Left ventricle myocardium inferior (tissue), 1 donor: Measurements from ENCODE around the gene CNKSR1. TPM values are rescaled to one million over a fixed set of nuclear protein-coding genes. Genes with fewer than 3 reads are reported as not detected.

ENCODE experiments used
- DNase-seq: peaks from one replicate; pipeline ENCODE4 v3.0.0-alpha.2; 2020
- H3K27ac ChIP-seq: fragments of 200-600 bp; replicated peaks from 2 replicates; pipeline ENCODE4 v1.8.0; 2021
- H3K27me3 ChIP-seq: fragments of 200-600 bp; 2 replicates; pipeline ENCODE4 v1.8.0; 2021; ENCODE audit warnings: low read depth
- H3K36me3 ChIP-seq: fragments of 200-600 bp; 2 replicates; pipeline ENCODE4 v1.8.0; 2021
- H3K4me1 ChIP-seq: fragments of 200-600 bp; 2 replicates; pipeline ENCODE4 v1.8.0; 2021
- H3K4me3 ChIP-seq: fragments of 200-600 bp; 2 replicates; pipeline ENCODE4 v1.8.0; 2021; ENCODE audit warnings: mild to moderate bottlenecking, moderate library complexity
- H3K9me3 ChIP-seq: fragments of 200-600 bp; replicated peaks from 2 replicates; pipeline ENCODE4 v1.8.0; 2021
- intact Hi-C: fragments of 100-400 bp; cut with micrococcal nuclease; formaldehyde crosslinking; loops from one replicate; pipeline ENCODE4 v1.11.0; 2022
- total RNA-seq: library from RNA; stranded (reverse); fragmentation: NEBNext Ultra II Directional; extraction: Animal tissue kit (Norgen Biotek cat#: 25700); gene quantifications from one replicate; pipeline ENCODE4 v1.2.1, GENCODE V29; 2021
- TF ChIP-seq, protein P1 (sequence below): fragments of 200-600 bp; IDR thresholded peaks from 2 replicates; pipeline ENCODE4 v1.8.0; 2021; ENCODE audit warnings: antibody characterized with exemption, mild to moderate bottlenecking, borderline replicate concordance
- donor health status: DM: no; HTN: yes; CAD: no; lungs with severe emphysema.

Gene CNKSR1
- total RNA-seq, 1 donor from 2014 or later, result 1.8 TPM

DNA sequence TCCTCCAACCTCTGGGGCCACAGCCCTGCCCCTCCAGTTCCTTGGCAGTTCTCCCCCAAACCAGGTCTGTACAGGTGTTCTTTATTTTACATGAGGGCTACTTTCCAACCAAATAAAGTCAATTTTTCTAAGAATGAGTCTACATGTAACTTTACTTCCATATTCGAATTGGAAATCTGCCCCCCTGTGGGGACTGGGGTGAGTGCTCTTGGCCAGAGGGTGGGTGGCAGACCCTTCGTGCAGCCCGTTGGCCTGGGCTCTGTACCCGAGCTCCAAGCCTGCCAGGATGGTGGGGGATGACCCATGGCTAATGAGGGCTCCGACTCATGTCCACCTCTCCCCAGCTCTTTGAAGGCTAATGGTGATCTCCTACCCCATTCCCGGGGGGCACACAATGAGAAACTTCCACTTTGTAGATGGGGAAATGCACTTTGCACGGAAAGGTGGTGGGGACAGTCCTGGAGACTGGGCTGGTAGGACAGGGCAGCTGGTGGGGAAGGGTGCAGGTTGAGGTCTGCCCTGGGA lies 12.5 kb downstream of the CNKSR1 start:
- TF ChIP-seq, protein P1, sequence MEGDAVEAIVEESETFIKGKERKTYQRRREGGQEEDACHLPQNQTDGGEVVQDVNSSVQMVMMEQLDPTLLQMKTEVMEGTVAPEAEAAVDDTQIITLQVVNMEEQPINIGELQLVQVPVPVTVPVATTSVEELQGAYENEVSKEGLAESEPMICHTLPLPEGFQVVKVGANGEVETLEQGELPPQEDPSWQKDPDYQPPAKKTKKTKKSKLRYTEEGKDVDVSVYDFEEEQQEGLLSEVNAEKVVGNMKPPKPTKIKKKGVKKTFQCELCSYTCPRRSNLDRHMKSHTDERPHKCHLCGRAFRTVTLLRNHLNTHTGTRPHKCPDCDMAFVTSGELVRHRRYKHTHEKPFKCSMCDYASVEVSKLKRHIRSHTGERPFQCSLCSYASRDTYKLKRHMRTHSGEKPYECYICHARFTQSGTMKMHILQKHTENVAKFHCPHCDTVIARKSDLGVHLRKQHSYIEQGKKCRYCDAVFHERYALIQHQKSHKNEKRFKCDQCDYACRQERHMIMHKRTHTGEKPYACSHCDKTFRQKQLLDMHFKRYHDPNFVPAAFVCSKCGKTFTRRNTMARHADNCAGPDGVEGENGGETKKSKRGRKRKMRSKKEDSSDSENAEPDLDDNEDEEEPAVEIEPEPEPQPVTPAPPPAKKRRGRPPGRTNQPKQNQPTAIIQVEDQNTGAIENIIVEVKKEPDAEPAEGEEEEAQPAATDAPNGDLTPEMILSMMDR, result no peak
- intact Hi-C loops, result no loop called here
- H3K36me3 ChIP-seq, result peaks cover 3% of the 10 kb centered on the region
- no peaks in the 10 kb centered on the region for H3K9me3 ChIP-seq
- no peak for DNase-seq
- no peaks in the 10 kb centered on the region for H3K27me3 ChIP-seq
- H3K27ac ChIP-seq, result no peak overlapping the region
- no peak overlapping the region for H3K4me3 ChIP-seq
- no peaks in the 10 kb centered on the region for H3K4me1 ChIP-seq

GRCh38 chr1:26190373-26190987 lies 13.2 kb downstream of the CNKSR1 start, which contains the start of gene CATSPER4:
Gene CATSPER4 (plus strand): TSS chr1:26190602. CDS start chr1:26190628, 26 bp downstream.
- Histone ChIP-seq H3K27me3 (no peaks in the 10 kb centered on the region), H3K4me1 (no peaks in the 10 kb centered on the region), H3K36me3 (peaks cover 3% of the 10 kb centered on the region), H3K4me3 (no peak within 1 kb of the TSS), H3K27ac (no peak within 1 kb of the TSS), H3K9me3 (no peaks in the 10 kb centered on the region)
- intact Hi-C loops, result no loop called here
- TF ChIP-seq, protein P1, result peak; percentile 29
- no peak for DNase-seq

- TF ChIP-seq, protein P1, result no peak
These were observed 14.4 kb downstream of the CNKSR1 start for GRCh38 chr1:26191739-26192138.

GRCh38 chr1:26195805-26196204 lies 18.5 kb downstream of the CNKSR1 start:
- no peak for DNase-seq
- intact Hi-C loops, result no loop called here
- Histone ChIP-seq H3K27ac (no peak overlapping the region), H3K4me1 (peaks cover under 1% of the 10 kb centered on the region), H3K9me3 (no peaks in the 10 kb centered on the region), H3K4me3 (no peak overlapping the region), H3K36me3 (no peaks in the 10 kb centered on the region), H3K27me3 (peaks cover 11% of the 10 kb centered on the region)
- TF ChIP-seq, protein P1, result no peak

More at GRCh38 chr1:26191739-26192138, 14.4 kb downstream of the CNKSR1 start:
- no peaks in the 10 kb centered on the region for H3K27me3 ChIP-seq
- no peak for DNase-seq
- peaks cover 3% of the 10 kb centered on the region for H3K36me3 ChIP-seq
- H3K4me1 ChIP-seq, result no peaks in the 10 kb centered on the region
- no peak overlapping the region for H3K4me3 ChIP-seq
- no peaks in the 10 kb centered on the region for H3K9me3 ChIP-seq
- intact Hi-C loops, result no loop called here
- no peak overlapping the region for H3K27ac ChIP-seq

- H3K9me3 ChIP-seq, result no peaks in the 10 kb centered on the region
- no peaks in the 10 kb centered on the region for H3K36me3 ChIP-seq
- peaks cover 11% of the 10 kb centered on the region for H3K27me3 ChIP-seq
- H3K27ac ChIP-seq, result no peak overlapping the region
- H3K4me3 ChIP-seq, result no peak overlapping the region
- DNase-seq, result no peak
- intact Hi-C loops, result no loop called here
- TF ChIP-seq, protein P1, result no peak
- H3K4me1 ChIP-seq, result peaks cover 13% of the 10 kb centered on the region
These were observed 20.0 kb downstream of the CNKSR1 start for GRCh38 chr1:26197301-26197700.
